ENCODE results near the gene IMMP2L.

Gene IMMP2L

DNA sequence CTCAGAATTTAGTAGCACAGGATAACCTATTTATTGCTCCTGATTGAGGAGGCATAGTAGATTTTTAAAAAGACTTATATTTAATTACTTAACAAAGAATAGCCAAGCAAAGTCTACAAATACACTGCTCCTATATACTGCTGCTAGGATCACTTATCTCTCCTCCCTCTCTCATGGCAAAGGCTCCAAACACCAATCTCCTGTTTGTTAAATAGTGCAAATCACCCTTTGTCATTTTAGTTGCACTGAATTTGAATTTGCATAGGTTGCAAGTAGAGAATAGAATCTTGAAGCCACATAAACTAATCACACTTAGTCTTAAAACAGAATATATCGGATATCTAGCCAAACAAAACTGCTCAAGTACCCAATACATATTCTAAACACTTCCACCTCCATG is 690.4 kb downstream of the IMMP2L start:
- TF ChIP-seq, protein P1, sequence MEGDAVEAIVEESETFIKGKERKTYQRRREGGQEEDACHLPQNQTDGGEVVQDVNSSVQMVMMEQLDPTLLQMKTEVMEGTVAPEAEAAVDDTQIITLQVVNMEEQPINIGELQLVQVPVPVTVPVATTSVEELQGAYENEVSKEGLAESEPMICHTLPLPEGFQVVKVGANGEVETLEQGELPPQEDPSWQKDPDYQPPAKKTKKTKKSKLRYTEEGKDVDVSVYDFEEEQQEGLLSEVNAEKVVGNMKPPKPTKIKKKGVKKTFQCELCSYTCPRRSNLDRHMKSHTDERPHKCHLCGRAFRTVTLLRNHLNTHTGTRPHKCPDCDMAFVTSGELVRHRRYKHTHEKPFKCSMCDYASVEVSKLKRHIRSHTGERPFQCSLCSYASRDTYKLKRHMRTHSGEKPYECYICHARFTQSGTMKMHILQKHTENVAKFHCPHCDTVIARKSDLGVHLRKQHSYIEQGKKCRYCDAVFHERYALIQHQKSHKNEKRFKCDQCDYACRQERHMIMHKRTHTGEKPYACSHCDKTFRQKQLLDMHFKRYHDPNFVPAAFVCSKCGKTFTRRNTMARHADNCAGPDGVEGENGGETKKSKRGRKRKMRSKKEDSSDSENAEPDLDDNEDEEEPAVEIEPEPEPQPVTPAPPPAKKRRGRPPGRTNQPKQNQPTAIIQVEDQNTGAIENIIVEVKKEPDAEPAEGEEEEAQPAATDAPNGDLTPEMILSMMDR (IDR thresholded peaks at IDR 0.05) = no peak

DNA sequence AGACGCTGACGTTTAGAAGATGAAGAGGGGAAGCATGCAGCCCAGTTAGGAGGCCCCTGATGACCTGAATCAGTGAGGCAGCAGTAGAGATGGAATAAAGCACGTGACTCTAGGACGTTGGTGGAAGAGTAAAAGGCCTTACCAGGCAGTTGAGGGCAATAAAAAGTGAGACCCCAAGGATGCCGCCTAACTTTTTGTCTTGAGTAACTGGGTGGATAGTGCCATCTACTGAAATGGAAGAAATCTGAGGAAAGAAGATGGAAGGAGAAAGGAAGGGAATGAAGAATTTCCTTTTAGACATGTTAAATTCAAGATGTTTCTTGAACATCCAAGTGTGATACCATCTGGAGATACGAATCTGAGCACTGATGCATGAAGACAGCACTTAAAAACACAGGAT is 691.4 kb downstream of the IMMP2L start:
- TF ChIP-seq, protein P1 (IDR thresholded peaks at IDR 0.05) = no peak

DNA sequence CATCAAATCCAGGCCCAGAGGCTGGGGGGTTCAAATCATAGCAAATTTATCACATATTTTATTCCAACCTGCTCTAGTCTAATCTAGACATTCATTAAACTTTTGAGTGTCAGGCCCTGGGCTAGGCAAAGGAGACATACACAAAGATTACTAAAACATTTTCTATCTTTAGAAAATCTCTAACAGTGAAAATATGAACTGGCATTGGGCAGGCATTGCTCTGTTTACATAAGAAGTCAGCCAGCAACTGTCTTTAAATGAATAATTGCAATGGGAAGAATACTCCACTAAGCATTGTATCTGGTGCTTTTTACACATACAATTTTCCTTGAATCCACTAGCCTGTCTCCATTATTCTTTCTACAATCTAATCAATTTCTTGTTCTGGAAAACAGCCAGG is 693.8 kb downstream of the IMMP2L start:
- TF ChIP-seq, protein P1 (IDR thresholded peaks at IDR 0.05) = no peak

DNA sequence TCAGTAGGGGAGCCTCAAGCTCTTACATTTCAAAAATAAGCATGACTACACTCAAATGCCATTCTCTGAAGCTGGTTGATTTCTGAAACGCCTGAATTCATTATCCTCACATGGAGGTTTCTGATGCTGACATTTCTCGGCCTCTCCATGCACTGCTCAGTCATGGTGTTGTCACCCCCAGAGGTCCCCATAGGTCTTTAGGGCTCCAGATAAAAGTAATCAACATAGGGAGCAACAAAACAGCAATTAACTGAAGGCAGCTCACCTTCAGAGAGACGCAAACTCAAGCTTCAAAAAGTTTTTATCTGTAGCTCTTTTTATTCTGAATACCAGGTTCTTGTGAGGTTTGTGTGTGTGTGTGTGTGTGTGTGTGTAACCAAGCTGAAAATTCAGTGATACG is 694.5 kb downstream of the IMMP2L start:
- TF ChIP-seq, protein P1 (IDR thresholded peaks at IDR 0.05) = no peak

DNA sequence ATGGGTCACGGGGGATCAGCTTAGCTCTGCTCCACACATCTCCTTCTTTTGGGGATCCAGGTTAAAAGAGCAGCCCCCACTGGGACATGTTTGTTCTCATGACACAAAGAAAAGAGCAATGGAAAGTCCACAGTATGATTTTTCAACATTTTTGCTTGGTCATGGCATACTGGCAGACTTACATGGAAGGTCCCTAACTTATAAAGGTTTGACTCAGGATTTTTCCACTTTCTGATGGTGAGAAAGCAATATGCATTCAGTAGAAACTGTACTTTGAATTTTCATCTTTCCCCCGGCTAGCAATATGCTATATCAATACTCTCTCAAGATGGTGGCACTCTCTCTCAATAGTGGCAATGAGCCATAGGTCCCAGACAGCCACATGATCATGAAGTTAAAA is 699.0 kb downstream of the IMMP2L start:
- TF ChIP-seq, protein P1 (IDR thresholded peaks at IDR 0.05) = no peak

DNA sequence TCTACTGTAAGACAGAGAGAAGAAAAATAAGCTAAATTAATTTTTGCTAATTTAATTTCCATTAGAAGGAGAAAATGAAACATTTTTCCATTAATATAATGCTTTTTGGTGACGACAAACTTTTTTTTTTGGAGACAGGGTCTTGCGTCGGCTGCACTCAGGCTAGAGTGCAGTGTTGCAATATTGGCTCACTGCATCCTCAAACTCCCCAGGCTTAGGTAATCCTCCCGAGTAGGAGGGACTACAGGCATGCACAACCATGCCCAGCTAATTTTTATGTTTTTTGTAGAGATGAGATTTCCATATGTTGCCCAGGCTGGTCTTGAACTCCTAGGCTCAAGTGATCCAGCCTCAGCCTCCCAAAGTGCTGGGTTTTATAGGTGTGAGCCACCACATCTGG is 701.1 kb downstream of the IMMP2L start:
- TF ChIP-seq, protein P1 (IDR thresholded peaks at IDR 0.05) = no peak

DNA sequence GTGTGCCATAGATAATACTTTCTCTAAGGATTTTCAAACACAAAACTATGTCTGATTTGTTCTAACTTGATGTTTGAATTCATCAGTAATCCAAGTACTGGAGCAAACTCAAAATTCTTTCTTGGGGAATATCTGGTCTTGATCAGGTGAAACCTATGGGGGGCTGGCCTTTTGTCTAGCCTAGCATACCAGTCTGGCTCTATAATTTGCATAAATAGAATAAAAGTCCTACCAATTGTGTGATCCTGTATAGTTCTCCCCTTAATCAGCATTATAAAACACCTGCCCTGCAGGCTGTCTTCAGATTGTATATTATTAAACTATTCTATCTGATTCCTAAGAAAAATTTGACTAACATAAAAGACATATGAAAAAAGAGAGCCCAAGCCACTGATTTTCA is 705.2 kb downstream of the IMMP2L start:
- TF ChIP-seq, protein P1 (IDR thresholded peaks at IDR 0.05) = no peak

DNA sequence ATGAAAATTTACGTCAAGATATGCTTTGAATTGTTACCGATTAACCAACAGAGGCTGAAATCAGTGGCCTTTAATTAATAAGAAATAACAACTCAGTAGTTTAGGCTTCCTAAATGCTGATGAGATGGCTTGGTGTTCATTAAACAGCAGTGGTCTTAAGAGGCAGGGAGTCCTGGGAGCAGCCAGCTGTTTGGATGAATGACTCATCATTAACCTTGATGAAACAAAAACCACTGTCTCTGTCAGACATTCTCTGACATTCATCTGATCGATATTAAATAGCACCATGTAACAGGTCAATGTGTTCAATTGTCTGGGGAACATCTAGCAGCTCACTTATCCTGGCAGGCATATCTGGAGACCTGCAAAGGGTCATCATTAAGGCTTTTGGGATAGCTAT is 705.6 kb downstream of the IMMP2L start:
- TF ChIP-seq, protein P1 (IDR thresholded peaks at IDR 0.05) = no peak
